Kidney (tissue), 14 donors: Measurements from ENCODE around the gene FUNDC1. TPM values are rescaled to one million over a fixed set of nuclear protein-coding genes. Genes with fewer than 3 reads are reported as not detected.
A peak's percentile ranks its signal among the peaks of the same experiment; 100 is the strongest.

ENCODE experiments used
- DNase-seq, 5 donors: peaks; one replicate each; pipeline ENCODE4 v3.0.0-alpha.2; 2013 to 2020
- FAIRE-seq: peaks from 2 replicates; lab custom pipeline; 2012; peaks lifted over from hg19 to GRCh38; lab: Jason Lieb, UNC
- H3K27ac ChIP-seq, 2 donors: one replicate each; pipeline ENCODE4 v1.7.0; 2013; ENCODE audit warnings: low read depth in 2 of 2, low read length in 2 of 2, inconsistent platforms in 1 of 2
- H3K27me3 ChIP-seq: one replicate; pipeline ENCODE4 v1.7.1; 2013; ENCODE audit warnings: low read length, inconsistent platforms; ENCODE audit not compliant: control insufficient read depth, insufficient read depth
- H3K36me3 ChIP-seq, 3 donors: one replicate each; pipeline versions ENCODE4 v1.7.0 to v1.7.1; 2013; ENCODE audit warnings: low read length in 3 of 3, control low read depth in 1 of 3, inconsistent platforms in 1 of 3; ENCODE audit not compliant: insufficient read depth in 3 of 3, control insufficient read depth in 2 of 3
- H3K4me1 ChIP-seq, 3 donors: one replicate each; pipeline versions ENCODE4 v1.7.0 to v1.7.1; 2013; ENCODE audit warnings: low read length in 3 of 3, inconsistent platforms in 1 of 3, low read depth in 1 of 3; ENCODE audit not compliant: control insufficient read depth in 2 of 3, insufficient read depth in 2 of 3
- H3K4me3 ChIP-seq, 3 donors: one replicate each; pipeline versions ENCODE4 v1.7.0 to v1.8.1; 2013; ENCODE audit warnings: low read length in 3 of 3, control low read depth in 1 of 3, inconsistent platforms in 1 of 3
- H3K9ac ChIP-seq, 3 donors: one replicate each; pipeline versions ENCODE4 v1.7.0 to v1.7.1; 2013; ENCODE audit warnings: low read length in 3 of 3, control low read depth in 1 of 3, inconsistent platforms in 1 of 3
- H3K9me3 ChIP-seq, 3 donors: one replicate each; pipeline versions ENCODE4 v1.7.0 to v1.7.1; 2013; ENCODE audit warnings: low read length in 3 of 3, control low read depth in 1 of 3, inconsistent platforms in 1 of 3; ENCODE audit not compliant: control insufficient read depth in 2 of 3, insufficient read depth in 1 of 3
- intact Hi-C: fragments of 100-400 bp; cut with DNase I; formaldehyde crosslinking; loops from one replicate; pipeline ENCODE4 v1.11.1; 2022
- polyA plus RNA-seq: library from polyadenylated mRNA; stranded (reverse); fragments of 350-450 nt; fragmentation: Illumina TruSeq; extraction: RNeasy Lipid Tissue Mini Kit (QIAGEN cat#74804); gene quantifications from one replicate; pipeline ENCODE4 v1.2.3, GENCODE V29; 2014; ENCODE audit warnings: low read depth, low replicate concordance; ENCODE audit not compliant: insufficient read depth
- total RNA-seq: library from RNA; stranded (reverse); fragmentation: NEBNext Ultra II Directional; extraction: Animal tissue kit (Norgen Biotek cat#: 25700); gene quantifications from one replicate; pipeline ENCODE4 v1.2.1, GENCODE V29; 2021
- TF ChIP-seq, protein P1 (sequence below): IDR thresholded peaks from 3 replicates; pipeline ENCODE4 v1.5.1; 2012; ENCODE audit warnings: mild to moderate bottlenecking, moderate library complexity, borderline replicate concordance; ENCODE audit not compliant: insufficient read depth; ENCODE audit errors: extremely low read depth
- donor health status: control.
- donor health status: control.
- donor health status: control.
- donor health status: control.
- donor health status: control.
- donor health status: DM: yes; HTN: yes; CAD: no.
- donor health status: Normal renal cell carcinoma (clear cell type).

FUNDC1 gene
- total and polyA plus RNA-seq, 2 donors from 2014 or later: 17.0 to 37.9 TPM

DNA sequence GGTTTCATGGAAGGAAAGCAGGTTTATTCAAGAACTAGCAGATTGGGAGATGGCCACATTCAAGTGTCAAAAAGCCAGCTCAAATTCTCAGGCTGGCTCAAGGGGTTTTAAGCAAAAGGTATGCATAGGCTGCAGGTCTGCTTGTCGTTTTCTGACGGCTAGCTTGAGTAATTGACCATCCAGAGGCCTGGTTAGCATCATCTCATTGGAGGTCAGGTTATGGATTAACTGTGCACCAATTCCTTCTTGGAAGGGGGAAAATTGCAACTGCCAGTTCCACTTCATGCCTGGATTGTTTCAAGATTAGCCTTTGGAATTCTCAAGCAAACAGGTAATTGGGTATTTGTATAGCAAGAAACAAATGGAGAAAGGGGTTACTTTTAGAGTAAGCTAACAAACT is 62.1 kb downstream of the FUNDC1 start:
- no peaks in the 10 kb centered on the region for H3K9me3 ChIP-seq
- H3K9ac ChIP-seq: no peak overlapping the region
- H3K4me1 ChIP-seq: peaks cover 0 to 5% (median 0%) of the 10 kb centered on the region in 3 donors
- H3K27ac ChIP-seq: no peak overlapping the region
- intact Hi-C loops: no loop called here
- peak in 4 of 5 donors; percentile 39 to 78 (median 62) for DNase-seq
- no peak overlapping the region for H3K4me3 ChIP-seq
- TF ChIP-seq, protein P1, sequence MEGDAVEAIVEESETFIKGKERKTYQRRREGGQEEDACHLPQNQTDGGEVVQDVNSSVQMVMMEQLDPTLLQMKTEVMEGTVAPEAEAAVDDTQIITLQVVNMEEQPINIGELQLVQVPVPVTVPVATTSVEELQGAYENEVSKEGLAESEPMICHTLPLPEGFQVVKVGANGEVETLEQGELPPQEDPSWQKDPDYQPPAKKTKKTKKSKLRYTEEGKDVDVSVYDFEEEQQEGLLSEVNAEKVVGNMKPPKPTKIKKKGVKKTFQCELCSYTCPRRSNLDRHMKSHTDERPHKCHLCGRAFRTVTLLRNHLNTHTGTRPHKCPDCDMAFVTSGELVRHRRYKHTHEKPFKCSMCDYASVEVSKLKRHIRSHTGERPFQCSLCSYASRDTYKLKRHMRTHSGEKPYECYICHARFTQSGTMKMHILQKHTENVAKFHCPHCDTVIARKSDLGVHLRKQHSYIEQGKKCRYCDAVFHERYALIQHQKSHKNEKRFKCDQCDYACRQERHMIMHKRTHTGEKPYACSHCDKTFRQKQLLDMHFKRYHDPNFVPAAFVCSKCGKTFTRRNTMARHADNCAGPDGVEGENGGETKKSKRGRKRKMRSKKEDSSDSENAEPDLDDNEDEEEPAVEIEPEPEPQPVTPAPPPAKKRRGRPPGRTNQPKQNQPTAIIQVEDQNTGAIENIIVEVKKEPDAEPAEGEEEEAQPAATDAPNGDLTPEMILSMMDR: no peak
- H3K36me3 ChIP-seq: no peaks in the 10 kb centered on the region
- peak; percentile 81 for FAIRE-seq
- no peaks in the 10 kb centered on the region for H3K27me3 ChIP-seq

DNA sequence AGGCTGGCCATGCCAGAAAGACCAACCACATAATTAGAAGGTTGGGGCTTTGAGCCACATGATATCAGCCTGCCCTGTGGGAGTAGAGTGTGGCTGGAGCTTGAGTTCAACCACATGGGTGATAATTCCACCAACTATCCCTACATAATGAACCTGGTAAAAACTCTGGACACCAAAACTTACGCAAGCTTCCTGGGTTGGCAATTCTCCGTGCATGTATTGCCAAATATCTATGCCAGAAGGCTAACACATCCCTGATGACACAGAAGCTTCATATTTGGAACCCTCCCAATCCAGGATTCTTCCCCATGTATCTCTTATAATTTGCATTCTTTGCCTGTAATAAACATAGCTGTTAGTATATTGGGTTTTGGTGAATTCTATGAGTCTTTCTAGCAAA is 68.2 kb downstream of the FUNDC1 start:
- no peak for FAIRE-seq
- intact Hi-C loops: no loop called here
- no peaks in the 10 kb centered on the region for H3K9me3 ChIP-seq

More for the DNA sequence above, 68.2 kb downstream of the FUNDC1 start:
- Histone ChIP-seq H3K9ac (no peak overlapping the region), H3K4me3 (no peak overlapping the region), H3K27ac (no peak overlapping the region), H3K27me3 (peaks cover 3% of the 10 kb centered on the region), H3K4me1 (no peaks in the 10 kb centered on the region), H3K36me3 (no peaks in the 10 kb centered on the region)
- DNase-seq: no peak
- TF ChIP-seq, protein P1: no peak

Other genes starting within 250 kb of the FUNDC1 start
- 6.4 TPM for gene EFHC2, start 199.2 kb downstream of the FUNDC1 start, total RNA-seq
- 1.6 TPM for gene EFHC2, start 199.2 kb downstream of the FUNDC1 start, polyA plus RNA-seq